ENCODE measurements around the gene FOXA3.

The FOXA3 gene

DNA sequence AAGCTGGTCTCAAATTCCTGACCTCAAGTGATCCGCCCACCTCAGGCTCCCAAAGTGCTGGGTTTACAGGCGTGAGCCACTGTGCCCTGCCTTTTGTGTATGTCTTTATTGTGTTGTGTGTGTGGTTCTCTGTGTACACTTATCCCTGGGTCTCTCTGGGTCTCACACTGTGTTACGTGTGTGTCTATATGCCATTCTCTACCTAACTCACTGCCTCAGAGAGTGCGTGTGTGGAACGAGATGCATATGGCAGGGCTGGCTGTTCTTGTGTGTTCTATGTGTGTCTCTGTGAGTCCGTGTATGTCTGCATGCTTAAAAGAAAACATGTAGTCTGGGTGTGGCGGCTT, 10.5 kb downstream of the FOXA3 start:
- no peak for DNase-seq (ENCODE audit: low spot score)

DNA sequence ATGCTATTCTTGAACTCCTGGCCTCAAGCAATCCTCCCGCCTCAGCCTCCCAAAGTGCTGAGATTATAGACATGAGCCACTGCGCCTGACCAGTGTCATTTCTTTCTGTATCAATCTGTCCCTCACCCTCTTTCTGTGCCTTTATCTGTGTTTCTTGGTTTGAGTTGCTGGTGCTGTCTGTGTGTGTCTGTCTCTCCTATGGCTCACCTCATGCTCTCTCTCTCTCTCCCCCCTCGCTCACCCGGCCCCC, 12.0 kb downstream of the FOXA3 start:
- no peak for DNase-seq (ENCODE audit: low spot score)

DNA sequence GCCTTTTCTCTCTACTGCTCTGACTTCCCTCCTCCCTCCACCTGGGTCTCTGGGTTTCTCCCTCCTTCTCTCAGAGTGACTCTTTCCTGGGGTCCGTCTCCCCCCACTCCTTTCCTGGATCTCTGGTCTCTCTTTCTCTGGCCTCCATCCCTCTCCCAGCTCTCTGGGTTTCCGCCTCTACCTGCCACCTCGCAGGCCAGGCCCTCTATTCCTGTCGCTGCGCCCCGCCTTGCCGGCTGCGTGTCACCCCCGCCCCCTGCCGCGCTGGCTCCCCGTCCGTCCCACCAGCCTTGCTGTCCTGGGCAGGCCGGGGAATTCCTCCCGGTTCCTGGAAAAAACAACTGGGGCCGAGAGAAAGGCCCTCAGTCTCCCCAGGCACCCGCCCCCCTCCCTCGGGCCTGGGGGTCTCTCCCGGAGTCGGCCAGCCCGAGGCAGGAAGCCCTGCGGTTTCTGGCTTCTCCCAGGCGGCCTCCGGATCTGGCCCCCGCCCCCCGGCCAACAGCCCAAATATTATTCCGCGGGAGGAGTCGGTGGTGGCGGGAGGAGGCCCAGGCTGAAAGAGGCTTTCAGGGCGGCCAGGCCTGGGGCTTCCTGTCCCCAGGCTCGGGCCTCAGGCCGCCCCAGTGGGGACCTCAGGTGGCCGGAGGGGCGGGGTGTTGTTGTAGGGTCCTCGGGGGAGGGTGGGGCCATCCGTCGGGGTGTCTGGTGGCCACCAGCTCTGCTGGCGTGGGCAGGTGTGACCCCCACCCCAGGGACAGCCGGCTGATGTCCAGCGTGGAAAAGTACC, 12.5 kb downstream of the FOXA3 start:
- DNase-seq (ENCODE audit: low spot score) = no peak

DNA sequence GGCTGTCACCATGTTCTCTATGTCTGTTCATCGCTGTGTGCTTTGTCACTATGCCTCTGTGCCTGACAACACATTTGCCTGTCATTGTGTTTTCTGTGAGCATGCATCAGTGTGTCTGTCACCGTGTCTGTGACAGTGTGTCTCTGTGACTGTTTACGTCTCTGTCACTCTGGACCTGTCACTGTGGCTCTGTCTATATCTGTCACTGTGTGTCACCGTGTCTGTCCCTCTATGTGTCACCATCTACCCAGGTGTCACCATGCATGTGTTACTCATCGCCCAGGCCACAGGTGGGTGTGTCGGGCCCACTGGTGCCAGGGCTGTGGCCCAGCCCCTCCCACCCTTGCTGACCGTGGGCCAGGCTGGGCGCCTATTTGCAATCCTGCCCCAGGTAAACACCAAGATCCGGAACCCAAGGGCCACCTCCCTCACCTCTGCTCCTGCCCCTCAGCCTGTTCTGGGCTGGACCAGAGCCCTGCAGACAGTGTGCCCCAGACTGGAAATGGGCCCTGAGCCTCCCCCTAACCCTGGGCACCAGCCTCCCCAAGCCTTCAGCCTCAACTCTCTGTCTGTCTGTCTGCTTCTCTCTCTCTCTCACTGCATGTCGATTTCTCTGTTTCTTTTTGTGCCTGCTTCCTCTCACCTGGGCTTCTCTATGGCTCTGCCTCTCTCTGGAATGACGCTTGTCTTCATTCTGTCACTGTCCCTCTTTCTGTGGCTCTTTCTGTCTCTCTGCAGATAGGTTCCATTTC, 14.1 kb downstream of the FOXA3 start:
- DNase-seq (ENCODE audit: low spot score) = no peak

DNA sequence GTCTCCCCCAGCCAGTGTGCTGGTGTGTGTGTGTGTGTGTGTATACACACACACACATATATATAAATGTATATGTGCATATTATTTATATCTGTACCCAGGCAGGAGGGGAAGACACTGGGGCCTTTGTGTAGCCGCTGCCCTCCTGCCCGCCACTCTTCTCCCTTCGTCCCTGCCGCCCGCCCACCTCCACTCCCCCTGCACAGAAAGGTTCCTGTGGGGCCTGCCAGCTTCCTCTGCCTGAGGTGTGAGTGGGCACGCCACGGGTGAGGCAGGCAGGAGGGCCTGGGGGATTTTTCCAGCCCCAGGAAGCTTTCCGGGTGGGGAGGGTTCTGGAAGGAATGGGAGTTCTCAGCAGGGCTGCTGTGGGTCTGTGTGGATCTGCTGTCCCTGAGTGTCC, 14.9 kb downstream of the FOXA3 start:
- DNase-seq (ENCODE audit: low spot score) = no peak

DNA sequence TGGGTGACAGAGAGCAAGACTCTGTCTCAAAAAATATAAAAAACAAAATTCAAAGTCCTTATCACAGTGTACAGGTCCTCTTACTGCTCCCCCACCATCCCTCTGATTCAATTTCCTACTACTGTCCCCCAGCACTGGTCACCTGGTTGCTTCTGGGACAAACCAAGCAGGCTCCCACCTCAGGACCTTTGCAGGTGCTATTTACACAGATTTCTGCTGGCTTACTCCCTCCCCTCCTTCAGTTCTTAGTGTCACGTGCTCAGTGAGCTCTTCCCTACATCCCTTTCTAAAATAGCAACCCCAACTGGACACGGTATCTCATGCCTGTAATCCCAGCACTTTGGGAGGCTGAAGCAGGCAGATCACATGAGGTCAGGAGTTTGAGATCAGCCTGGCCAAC, 15.8 kb downstream of the FOXA3 start:
- DNase-seq (ENCODE audit: low spot score) = no peak

DNA sequence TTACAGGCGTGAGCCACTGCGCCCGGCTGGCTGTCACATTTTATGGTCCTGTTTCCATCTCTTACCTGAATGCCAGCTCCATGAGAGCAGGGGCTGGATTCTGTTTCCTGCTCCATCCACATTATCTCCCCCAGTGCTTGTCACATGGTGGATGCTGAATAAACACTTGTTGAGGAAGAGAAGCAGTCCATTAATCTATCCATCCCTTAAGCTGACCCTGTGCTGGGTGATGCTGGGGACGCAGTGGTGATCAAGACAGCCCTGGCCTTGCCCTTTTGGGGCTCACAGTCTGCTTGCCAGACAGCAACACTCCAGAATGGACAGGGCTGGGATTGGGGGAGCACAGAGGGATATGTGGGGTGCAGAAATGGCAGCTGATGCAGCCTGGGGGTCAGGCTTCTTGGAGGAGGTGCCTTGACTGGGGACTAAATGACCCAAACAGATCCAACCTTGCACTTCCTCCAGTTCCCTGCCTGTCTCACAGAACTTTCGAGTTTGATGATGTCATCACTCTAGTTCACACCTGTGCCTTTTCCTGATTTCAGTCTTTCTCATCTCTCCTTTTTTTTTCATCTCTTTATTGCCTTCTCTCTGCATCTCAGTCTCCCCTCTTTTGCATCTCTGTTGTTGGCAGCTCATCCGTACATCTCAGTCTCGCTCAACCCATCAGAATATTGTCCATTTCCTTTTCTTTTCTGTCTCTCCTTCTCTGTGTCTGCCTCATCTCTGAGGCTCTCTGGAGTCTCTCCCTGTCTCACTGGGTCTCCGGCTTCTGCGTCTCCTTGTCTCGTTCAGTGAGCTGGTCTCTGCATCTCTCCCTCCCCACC, 17.2 kb downstream of the FOXA3 start:
- DNase-seq (ENCODE audit: low spot score) = no peak

DNA sequence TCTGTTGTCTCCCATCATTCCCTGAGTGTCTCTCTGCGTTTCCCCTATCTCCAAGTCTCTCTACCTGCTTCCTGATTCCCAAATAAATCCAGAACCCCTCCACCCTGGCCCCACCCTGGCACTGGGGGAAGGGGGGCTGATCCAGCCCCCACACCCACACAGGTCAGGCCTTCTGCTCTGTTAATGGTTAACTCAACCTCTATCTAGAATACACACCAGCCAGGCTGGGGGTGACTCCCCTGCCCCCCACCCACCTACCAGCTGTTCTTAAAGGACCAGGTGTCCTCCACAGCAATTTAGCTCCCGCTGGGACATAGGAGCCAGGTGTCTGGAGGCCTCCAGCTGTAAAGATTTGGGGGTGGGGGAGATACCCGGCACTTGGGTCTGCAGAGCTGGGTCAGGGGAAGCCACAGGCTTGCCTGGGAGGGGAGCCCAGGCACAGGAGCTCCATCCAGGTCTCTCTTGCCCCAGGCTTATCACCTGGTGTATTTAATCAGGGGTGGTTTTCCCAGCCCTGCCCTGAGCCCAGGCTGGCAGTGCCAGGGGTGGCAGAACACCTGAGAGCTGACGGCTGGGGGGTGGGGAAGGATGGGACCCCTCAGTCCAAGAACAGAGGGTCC, 17.9 kb downstream of the FOXA3 start:
- no peak for DNase-seq (ENCODE audit: low spot score)

DNA sequence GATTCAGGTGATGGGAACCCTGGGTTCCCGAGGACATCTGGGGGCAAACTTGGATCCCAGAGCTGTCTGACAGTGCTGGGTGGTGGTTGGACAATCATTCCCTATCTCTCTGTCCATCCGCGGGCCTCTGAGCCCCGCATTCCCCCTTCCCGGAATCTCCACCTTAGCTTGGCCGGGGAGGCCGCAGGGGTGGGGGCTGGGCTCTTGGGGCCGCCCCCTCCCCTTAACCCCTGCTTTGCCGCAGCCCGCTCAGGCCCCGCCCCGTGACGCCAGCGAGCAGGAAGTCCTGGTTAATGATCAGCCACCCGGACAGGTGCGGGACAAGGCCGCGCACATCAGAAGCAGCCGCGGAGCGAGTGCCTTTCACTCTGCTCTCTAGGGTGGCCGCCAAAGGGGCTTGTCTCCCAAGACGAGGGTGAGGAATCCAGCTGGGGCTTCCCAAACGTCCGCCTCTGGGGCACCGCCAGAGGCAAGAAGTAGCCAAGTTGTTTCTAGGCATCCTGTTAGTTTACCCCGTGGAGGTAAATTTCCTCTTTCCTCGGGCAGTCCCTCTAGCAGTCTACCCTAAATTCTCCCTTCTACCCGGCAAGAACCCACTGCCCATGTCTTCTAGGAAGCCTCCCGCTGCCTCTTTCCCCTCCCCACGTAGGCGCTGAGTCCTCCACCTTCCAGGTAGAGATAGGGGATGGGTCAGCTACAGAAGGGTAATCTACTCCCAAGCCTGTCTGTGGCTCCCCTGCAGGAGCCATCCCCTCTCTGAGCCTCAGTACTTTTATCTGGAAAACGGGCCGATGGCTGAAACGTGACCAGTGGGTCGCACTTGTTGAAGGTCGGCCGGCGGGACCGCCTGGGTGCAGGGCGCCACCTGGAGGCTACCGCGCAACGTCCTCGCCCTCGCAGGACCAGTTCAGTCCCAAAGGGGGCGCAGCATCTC, 18.8 kb downstream of the FOXA3 start:
- peak; percentile 87 for DNase-seq (ENCODE audit: low spot score)

DNA sequence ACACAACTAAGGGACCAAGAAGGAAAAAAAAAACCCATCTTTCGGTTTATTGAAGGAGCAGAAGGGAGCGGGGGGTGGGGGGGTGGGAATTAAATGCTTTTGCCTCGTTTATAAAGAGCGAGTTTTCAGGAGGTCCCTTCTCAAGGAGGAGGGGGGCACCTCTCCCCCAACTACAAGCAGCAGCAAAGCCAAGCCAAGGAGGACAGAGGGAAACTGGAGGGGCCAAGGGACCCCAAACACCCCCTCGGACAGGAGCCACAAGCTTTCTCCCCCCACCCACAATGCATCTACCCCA, 19.4 kb downstream of the FOXA3 start:
- DNase-seq (ENCODE audit: low spot score) = no peak

DNA sequence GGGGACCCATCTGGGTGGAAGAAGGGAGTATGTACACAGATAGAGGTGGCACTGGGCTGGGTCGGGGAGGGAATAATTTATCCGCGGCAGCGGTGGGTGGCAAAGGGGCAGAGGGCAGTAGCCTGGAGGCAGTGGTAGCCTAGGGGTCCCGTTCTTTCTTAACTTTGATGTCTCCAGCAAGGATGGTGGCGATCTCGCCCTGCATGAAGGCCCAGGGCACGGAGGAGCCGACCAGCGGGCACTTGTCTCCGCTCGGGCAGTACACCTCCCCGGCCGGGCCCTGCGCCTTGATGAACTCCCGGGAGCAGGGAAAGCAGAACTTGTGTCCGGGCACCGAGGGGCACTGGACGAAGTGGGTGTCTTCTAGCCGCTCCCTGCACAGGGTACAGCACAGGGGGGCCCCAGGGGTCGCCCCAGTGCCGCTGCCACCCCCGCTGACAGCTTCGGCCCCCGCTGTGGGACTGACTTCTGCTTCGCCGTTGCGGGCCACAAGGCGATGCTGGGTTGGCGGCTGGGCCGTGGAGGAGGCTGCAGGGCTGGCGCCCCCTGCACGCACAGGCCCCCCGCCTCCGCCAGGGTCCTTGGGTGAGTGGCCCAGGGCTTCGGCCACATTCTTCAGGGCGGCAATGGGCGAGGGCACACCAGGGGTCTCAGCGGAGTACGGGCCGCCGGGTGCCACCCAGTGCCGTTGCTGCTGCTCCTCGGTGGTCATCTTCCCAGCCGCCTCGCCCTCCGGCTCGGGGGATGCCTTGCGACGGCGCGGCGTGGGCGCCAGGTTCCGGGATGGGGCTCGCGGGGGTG, 20.0 kb downstream of the FOXA3 start:
- no peak for DNase-seq (ENCODE audit: low spot score)

DNA sequence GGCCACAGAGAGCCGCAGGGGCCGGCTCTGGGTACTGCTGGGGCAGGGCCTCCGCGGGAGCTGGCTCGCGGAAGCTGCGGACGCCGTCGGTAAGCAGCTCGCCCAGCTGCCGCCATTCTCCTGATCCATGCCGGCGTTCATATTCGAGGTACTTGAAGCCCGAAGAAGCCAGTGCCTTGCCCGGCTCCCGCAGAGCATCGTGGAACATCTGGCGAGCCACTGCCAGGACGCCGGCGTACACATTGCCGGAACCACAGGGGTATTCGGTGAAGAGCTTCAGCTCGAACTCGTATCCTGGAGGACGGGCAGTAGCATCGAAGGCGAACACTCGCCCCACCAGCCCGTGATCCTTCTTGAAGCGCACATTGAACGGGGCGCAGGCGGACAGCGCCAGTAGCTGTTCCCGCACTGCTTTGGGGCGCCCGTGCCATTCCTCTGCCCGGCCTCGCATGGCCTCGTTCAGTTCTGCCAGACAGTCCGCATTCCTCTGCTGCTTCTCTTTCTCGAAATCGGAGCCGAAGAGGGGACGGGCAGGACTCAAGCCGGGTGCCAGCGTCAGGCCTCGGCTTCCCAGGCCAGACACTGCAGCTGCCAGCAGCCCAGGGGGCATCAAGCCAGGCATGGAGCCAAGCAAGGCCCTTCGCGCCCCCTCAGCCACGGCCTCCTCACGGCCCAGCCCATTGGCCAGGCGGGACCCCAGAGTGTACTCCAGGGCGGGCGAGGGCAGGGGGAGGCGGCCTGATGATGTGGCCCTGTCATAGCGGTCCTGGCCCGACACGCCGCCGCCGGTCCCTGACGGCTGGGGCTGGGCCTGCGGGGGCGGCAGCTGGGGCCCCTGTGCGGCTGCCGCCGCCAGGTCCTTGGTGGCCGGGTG, 20.8 kb downstream of the FOXA3 start:
- DNase-seq (ENCODE audit: low spot score) = no peak

DNA sequence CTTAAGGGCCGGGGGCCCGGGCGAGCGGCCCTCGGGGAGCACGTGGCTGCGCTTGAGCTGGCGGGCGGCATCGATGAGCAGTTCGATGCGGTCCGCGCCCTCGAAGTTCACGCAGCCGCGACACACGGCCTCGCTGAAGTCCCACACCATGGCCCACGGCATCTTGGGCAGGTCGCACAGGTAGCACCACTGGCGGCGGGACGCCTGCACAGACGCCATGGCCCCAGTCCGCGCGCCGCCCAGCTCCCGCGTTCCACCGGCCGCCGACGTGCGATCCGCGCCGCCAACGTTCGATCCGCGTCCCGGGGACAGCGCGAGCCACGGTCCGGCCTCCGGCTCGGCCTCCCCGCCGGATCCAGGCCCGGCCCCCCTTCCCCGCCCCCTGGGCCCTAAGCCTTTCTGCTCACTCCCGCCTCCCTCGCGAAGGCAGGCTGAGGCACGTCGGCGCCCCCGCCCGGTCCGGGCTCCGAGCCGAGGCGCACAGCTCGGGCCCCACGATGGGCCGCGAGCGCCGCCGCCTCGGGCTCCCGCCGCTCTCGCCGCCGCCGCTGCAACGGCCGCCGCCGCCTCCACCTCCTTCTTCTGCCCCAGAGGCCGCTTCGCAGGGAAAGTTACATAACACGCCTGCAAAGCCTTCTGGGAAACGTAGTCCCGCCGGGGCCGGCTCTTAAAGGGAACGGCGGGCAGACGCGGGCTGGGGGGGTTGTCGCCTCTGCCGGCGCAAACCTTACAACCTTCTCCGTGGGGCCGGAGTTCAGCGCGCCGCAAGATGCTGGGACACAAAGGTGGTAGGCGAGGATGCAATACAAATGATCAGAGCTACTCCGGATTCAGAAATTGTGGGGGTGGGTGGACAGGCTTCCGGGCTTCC, 21.7 kb downstream of the FOXA3 start, which contains the start of gene IRF2BP1:
TSS of gene IRF2BP1 (minus strand) at position 586 of the 871 bp plus-strand sequence. CDS start at position 219, 367 bp downstream.
- DNase-seq (ENCODE audit: low spot score) = peak; percentile 93

DNA sequence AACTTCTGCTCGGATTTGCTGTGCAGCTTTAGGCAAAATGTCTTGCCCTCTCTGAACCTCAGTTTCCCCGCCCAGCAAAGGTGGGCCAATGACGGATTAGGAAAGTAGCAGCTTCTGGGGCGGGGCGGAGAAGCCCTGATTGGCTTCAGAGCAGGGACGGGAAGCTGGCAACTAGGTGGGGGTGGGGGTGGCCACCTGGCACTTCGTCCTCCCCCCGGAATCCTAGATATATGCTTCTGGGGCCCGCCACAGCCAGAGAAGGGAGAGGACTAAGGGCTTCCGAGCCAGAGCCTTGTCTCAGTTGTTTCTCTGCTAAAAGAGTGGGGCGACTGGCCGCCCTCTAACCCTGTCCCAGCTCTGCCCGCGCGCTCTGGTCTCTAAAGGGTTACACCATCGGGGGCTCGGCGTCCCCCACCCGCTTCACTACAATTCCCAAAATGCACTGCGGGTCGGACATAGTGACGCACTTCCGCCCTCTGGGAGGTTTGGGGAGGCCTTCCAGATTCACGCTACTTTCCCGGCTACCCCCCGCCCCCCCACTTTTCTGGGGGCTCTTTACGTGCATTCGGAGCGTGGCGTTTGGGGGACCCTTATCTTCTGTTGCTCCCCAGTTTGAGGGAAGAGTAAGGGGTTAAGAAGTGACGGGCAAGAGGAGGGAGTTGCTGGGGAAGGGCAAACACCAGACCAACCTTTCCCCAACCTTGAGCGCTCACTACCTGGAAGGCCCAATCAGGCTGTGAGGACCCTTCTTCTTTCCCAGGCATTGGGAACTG, 22.5 kb downstream of the FOXA3 start:
- peak; percentile 94 for DNase-seq (ENCODE audit: low spot score)

DNA sequence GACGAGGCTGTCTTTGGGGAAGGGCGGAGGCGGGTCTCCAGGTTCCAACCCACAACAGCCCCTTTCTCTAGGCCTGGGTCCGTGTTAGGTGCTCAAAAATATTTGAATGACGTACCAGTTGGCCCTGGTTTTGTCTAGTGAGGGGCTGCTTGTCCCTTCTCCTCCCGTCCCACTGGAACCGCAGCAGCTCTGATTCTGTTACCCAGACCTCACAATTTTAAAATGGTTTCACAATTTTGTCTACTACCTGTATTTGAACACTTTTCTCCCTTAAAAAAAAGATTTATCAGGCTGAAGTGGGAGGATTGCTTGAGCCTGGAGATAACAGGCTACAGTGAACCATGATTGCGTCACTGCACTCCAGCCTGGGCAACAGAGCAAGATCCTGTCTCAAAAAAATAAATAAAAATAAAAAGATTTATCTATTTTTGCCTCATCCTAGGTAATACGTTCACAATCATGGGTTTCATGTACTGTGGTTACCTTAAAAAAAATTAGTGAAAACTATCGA, 23.1 kb downstream of the FOXA3 start:
- no peak for DNase-seq (ENCODE audit: low spot score)

DNA sequence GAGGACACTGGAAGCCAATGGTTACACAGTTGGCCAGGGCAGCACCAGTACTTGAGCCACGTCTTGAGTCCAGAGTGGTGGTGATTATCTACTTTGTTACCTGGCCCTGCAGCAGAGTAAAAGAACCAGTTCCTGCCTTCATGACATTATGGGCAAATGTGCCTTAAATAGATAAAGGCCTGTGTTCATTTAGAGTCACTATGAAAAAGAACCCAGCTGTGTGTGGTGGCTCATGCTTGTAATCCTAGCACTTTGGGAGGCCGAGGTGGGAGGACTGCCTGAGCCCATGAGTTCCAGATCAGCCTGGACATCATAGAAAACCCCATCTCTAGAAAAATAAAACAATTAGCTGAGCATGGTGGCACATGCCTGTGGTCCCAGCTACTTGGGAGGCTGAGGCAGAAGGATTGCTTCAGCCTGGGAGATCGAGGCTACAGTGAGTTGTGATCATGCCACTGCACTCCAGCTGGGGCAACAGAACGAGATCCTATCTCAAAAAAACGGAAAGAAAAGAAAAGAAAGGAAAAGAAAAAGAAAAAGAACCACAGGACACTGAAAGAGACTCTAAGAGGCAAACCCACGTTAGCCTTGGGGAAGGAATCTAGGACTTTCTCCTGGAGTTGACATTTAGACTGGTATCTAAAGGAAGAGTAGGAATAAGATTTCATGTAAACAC, 25.2 kb downstream of the FOXA3 start:
- peak; percentile 19 for DNase-seq (ENCODE audit: low spot score)

DNA sequence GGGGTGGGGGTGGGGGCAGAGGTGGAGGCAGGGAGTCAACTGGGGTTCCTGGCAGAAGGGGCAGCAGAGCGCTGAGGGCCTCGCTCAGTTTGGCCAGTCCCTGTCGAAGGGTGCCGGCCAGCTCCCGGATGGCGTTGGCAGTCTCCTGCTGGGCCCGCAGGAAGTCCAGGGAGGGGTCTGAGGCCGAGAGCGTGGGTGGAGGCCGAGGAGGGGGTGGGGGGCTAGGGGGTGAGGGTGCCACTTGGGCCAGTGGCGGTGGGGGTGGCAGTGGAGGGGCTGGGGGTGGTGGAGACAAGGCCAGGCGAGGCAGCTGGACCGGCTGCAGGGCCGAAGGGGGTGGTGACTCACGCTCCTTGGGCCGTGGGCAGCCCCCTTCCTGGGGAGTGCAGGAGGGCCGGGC, 26.8 kb downstream of the FOXA3 start:
- DNase-seq (ENCODE audit: low spot score) = no peak

All from hematopoietic multipotent progenitor cell treated with erythropoietin and hydrocortisone succinate and interleukin-3 and kit ligand, for 15 days (in vitro differentiated cells).